ENCODE results near the gene SMTN.

Gene SMTN

GRCh38 chr22:31133911-31134310 lies 52.8 kb downstream of the SMTN start:
- DNase-seq = no peak

- DNase-seq = no peak
Observed at GRCh38 chr22:31134688-31135087, 53.6 kb downstream of the SMTN start.

DNA sequence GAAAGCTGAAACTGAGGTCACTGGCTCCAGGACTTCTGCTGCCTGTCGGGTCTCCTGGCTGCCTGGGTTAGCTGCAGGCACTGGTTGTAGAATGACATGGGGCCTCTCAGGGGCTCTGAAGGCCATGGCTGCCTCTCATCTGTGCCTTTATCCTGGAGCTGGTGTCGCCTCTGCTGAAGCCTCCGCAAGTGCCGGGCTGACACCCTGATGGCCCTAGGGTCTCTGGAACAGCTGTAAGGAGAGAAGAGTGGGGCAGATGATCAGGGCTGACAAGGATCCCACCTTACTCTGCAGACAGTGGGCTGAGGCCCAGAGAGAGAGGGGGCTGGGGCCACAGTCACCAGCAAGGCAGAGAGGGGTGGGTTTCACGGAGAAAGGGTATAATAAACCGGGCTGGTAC lies 54.6 kb downstream of the SMTN start:
- DNase-seq = no peak

GRCh38 chr22:31136155-31136554 lies 55.0 kb downstream of the SMTN start:
- no peak for DNase-seq

- DNase-seq = no peak
Observed at GRCh38 chr22:31136711-31137110, 55.6 kb downstream of the SMTN start.

DNA sequence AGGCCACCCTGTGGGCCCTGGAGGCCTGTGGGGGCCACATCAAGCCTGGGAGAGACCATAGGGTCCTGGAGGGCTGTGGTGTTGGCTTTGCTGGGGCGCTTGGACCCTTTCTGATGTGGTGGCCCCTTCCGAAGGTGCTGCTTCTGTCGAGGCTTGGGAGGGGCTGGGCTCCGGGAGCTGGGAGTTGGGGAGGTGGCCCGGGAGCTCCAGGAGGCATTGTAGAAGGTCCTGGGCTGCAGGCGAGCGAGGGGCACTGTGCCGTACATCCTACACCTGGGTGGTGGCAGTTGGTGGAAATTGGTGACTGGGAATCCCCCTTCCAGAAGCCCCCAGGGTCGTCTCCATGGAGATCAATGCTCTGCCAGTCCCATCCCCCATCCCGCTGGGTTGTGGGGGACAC lies 56.6 kb downstream of the SMTN start:
- DNase-seq = no peak

DNA sequence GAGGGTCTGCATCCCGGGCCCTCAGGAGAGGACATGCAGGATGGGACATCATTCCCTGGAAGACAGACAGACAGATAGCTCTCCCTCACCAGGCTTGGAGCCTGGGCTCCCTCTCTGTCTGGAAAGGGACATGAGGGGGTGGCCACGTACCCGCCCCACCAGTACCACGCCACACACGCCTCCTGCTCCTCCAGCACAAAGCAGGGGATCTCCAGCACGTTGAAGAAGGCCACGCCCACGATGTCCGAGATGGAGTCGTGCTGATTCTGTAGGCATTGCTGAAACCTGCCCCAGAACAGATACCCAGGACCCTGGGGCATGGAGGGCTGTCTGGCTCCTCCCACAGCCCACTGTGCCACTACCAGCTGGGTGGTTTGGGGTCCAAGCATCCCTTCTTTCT lies 57.0 kb downstream of the SMTN start:
- no peak for DNase-seq

DNA sequence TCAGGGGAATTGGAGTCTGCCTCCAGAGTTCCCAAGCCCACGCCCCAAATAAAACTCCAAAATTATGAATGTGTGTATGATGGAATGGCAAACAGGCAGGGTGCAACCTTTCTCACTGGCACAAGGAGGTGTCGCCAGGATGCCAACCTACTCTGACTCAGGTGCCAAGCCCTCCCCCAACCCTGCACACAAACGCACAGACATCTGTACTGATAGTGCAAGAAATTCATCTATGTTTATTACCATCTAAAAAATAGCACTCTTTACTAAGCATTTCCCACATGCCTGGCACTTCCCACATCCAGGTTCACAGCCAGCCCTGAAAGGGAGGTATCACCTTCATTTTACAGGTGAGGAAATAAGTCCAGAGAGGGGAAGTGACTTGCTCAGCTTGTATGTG lies 57.9 kb downstream of the SMTN start:
- no peak for DNase-seq

DNA sequence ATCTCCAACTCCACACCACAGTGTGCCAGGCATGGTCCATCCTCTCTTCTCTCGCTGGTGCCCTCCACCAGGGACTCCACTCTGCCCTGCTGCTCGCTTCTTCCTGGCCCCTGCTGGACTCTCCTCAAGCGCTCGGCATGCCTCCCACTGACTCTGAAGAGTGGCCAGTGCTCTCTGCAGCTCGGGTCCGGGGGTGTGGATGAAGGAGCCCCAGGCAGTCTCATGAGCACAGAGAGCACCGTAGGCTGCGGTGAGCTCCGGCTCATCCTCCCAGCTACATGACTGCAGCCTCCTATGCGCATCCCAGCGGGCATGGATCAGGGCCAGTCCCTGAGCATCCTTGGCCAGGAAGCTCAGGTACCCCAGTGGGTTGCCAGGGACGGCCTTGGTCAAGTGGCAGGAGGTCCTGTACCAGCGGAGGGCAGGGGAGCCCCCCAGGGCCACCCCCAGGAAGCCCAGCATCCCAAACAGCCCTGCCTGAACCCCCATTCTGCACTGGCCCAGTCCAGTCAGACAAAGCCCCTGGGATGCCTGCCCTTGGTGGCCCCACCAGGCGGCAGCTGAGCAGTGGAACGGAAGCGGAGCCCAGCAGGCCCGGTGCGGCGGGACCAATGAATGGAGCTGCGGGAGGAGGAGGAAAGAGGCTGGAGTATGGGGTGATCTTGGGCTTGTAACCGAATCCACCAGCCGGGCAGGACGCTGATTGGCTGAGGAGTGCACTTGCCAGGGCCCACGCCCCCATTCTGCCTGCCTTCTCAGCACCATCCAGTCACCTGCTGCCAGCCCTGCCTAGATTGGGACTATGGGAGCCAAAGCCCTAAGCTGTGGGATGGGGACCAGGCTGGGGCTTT lies 59.0 kb downstream of the SMTN start, which contains the start of gene PLA2G3:
TSS of gene PLA2G3 (minus strand) at position 643 of the 851 bp plus-strand sequence. CDS start at position 489, 154 bp downstream.
- no peak for DNase-seq

DNA sequence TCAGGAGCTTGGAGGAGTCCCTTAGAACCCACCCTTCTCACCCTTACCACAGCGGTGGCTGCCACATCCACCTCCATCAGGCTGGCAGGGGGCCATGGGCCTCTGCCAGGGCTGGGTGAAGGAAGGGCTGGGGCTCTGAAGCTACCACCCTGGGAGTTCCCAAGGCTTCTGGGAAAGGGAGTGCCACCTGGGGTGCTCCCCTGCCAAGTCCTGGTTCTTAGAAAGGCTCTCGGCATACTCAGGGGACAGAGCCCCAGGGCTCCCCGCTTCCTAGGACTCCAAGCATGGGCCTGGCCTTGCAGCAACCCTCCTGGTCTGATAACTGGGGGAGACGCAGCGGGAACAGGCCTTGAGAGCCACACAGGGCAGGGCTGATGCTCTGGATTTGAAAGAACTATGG lies 59.6 kb downstream of the SMTN start:
- no peak for DNase-seq

- DNase-seq = no peak
Observed at GRCh38 chr22:31141551-31141950, 60.4 kb downstream of the SMTN start.

- DNase-seq = no peak
Observed at GRCh38 chr22:31142285-31142684, 61.2 kb downstream of the SMTN start.

DNA sequence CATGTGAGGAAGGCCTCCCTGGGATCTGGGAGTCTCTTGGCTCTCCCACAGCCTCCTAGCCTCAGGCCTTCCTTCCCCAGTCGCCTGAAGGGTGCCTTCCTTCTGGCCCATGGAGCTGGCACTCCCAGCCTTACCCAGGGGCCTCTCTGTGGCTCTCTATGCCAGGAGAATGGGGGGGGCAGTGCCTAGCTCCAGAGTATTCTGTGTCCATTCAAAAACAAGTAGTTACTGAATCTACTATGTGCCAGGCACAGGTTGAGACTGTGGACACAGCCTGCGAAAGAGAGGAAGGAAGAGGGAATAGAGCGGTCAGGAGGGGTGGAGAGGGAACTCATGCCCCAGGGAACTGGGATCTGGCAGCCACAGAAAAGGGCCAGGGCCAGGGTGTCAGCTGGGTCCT lies 61.9 kb downstream of the SMTN start:
- no peak for DNase-seq

DNA sequence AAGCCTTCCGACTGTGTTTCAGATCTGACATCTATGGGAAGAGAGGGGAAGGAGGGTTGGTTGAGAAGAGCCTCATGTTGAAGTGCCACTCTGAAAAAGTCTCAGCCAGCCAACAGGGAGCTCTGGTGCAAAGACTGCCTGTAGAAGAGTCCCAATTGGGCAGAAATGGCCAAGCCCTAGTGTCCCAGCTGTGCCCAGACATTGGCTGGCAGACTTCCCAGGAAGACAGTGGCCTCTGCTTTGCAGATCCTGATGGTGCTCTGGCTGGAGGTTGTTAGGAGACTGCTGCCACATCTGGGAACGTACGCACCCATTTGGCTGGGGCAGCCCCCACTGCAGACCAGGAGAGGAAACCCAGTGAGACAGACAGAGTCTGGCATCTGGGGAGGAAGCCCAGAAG lies 62.4 kb downstream of the SMTN start:
- no peak for DNase-seq

- DNase-seq = no peak
Observed at GRCh38 chr22:31144223-31144622, 63.1 kb downstream of the SMTN start.

DNA sequence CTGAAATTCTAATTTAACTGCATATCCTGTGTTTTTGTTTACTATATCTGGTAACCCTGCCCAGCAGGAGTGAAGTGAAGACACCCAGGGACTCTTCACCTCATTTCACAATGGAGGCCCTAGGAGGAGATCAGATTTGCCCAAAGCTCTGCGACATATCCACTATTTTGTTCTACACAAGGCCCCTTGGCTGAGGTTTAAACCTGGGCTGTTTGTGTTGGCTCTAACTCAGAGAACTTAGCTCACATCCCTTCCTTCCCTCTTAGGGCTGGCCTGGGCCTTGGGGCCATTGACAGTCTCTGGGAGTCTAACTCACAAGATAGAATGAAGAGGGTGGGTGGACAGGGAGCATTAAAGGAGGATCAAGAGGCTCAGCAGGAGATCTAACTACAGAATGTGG lies 67.4 kb downstream of the SMTN start:
- no peak for DNase-seq

- peak; percentile 8 for DNase-seq
Observed at GRCh38 chr22:31148953-31149627, 68.0 kb downstream of the SMTN start.

- DNase-seq = no peak
Observed at GRCh38 chr22:31150615-31151014, 69.5 kb downstream of the SMTN start.

- no peak for DNase-seq
Observed at GRCh38 chr22:31151872-31152271, 70.8 kb downstream of the SMTN start.

DNA sequence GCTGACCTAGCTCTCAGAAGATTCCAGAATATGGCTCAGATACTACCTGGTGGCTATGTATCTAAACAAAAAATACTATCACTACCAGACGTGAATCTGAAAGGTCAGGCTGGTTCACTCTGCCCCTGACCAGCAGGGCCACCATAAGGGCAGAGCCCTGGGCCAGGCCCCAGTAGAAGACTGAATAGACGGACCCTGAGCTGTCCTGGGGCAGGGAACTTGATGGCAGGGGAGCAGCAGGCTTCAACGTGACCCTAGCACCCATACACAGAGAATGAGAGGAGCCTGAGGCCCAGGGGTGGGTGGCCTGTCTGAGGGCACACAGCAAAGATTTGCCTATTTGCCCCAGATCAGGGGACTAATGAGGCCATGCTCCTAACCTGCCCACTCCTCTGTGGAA lies 72.2 kb downstream of the SMTN start:
- DNase-seq = no peak

All from central memory CD4-positive, alpha-beta T cell (primary cell).